Mucosa of descending colon (tissue), 3 donors: ENCODE results near the gene KISS1R. TPM values are rescaled to one million over a fixed set of nuclear protein-coding genes. Genes with fewer than 3 reads are reported as not detected.

ENCODE experiments used
- ATAC-seq: fragments of 200-7000 bp; cut with Tn5 transposase; one replicate; pipeline ENCODE4 v1.9.1; 2020; ENCODE audit warnings: mild to moderate bottlenecking, moderate library complexity
- DNase-seq, 3 donors: peaks; one replicate each; pipeline ENCODE4 v3.0.0-alpha.2; 2020
- H3K36me3 ChIP-seq: fragments of 200-600 bp; one replicate; pipeline ENCODE4 v1.8.0; 2021; ENCODE audit warnings: low read depth, mild to moderate bottlenecking
- H3K4me1 ChIP-seq: fragments of 200-600 bp; one replicate; pipeline ENCODE4 v1.8.0; 2021; ENCODE audit warnings: low read depth, mild to moderate bottlenecking
- H3K4me3 ChIP-seq: fragments of 200-600 bp; one replicate; pipeline ENCODE4 v1.8.0; 2021; ENCODE audit warnings: mild to moderate bottlenecking
- H3K9me3 ChIP-seq: fragments of 200-600 bp; one replicate; pipeline ENCODE4 v1.8.0; 2021; ENCODE audit warnings: mild to moderate bottlenecking
- CTCF ChIP-seq: fragments of 200-600 bp; IDR thresholded peaks from one replicate; pipeline ENCODE4 v1.8.0; 2022; ENCODE audit warnings: antibody characterized with exemption, mild to moderate bottlenecking
- intact Hi-C, 2 donors: fragments of 100-400 bp; cut with DNase I in 1 of 2; cut with micrococcal nuclease in 1 of 2; formaldehyde crosslinking; loops; one replicate each; pipeline versions ENCODE4 v1.11.0 to v1.11.1; 2022; cut with DNase I, micrococcal nuclease
- total RNA-seq, 3 donors: library from RNA; stranded (reverse); fragmentation: NEBNext Ultra II Directional in 2 of 3; extraction: Animal tissue kit (Norgen Biotek cat#: 25700) in 2 of 3; gene quantifications; one replicate each; pipeline versions ENCODE4 v1.2.1 to v1.2.4, GENCODE V29; 2021 to 2023
- donor health status: DM: no; HTN: no; CAD: no; lungs with moderate emphysema.
- donor health status: DM: no; HTN: no; CAD: no.
- donor health status: DM: no; HTN: yes; CAD: no.

Gene KISS1R
- total RNA-seq, 3 donors from 2014 or later: not detected

- Histone ChIP-seq H3K9me3 (no peaks in the 10 kb centered on the region), H3K4me3 (no peak overlapping the region), H3K4me1 (peaks cover 10% of the 10 kb centered on the region), H3K36me3 (no peaks in the 10 kb centered on the region)
- DNase-seq (no peak), ATAC-seq (no peak)
- intact Hi-C loops: no loop called here
- no peak for TF ChIP-seq CTCF
These were observed 46.8 kb upstream of the KISS1R start for GRCh38 chr19:870314-870713.

GRCh38 chr19:870963-871401, 46.2 kb upstream of the KISS1R start:
- Histone ChIP-seq H3K36me3 (no peaks in the 10 kb centered on the region), H3K4me1 (peaks cover 10% of the 10 kb centered on the region), H3K4me3 (no peak overlapping the region), H3K9me3 (no peaks in the 10 kb centered on the region)
- intact Hi-C loops: no loop called here
- TF ChIP-seq CTCF: no peak
- no peak for ATAC-seq
- DNase-seq: peak in 1 of 3 donors; percentile 50

GRCh38 chr19:871446-872265, 45.5 kb upstream of the KISS1R start:
- Histone ChIP-seq H3K4me1 (peaks cover 10% of the 10 kb centered on the region), H3K36me3 (no peaks in the 10 kb centered on the region)

GRCh38 chr19:872266-872951, 44.7 kb upstream of the KISS1R start:
- peaks cover 10% of the 10 kb centered on the region for H3K4me1 ChIP-seq
- intact Hi-C loops: no loop called here
- no peaks in the 10 kb centered on the region for H3K9me3 ChIP-seq
- H3K4me3 ChIP-seq: no peak overlapping the region
- no peaks in the 10 kb centered on the region for H3K36me3 ChIP-seq
- DNase-seq: peak; percentile 90 to 94 (median 93)
- peak; percentile 84 for ATAC-seq
- TF ChIP-seq CTCF: no peak

More at GRCh38 chr19:871446-872265, 45.5 kb upstream of the KISS1R start:
- DNase-seq: peak in 1 of 3 donors; percentile 55
- intact Hi-C loops: no loop called here
- Histone ChIP-seq H3K4me3 (no peak overlapping the region), H3K9me3 (no peaks in the 10 kb centered on the region)
- ATAC-seq: peak; percentile 22
- TF ChIP-seq CTCF: no peak

GRCh38 chr19:873084-873483, 44.0 kb upstream of the KISS1R start:
- Histone ChIP-seq H3K9me3 (no peaks in the 10 kb centered on the region), H3K4me1 (peaks cover 10% of the 10 kb centered on the region), H3K4me3 (no peak overlapping the region), H3K36me3 (no peaks in the 10 kb centered on the region)
- intact Hi-C loops: no loop called here
- peak; percentile 69 for ATAC-seq
- no peak for TF ChIP-seq CTCF
- DNase-seq: peak; percentile 77 to 88 (median 79)
